Stimulated activated naive CD8-positive, alpha-beta T cell treated with anti-CD3 and anti-CD28 coated beads, Interleukin-15, Interleukin-2, amounts not matched to agents 100 ng/mL and 50 ng/mL, for 24 hours (primary cell): ENCODE results near the gene IL2RA.

Source experiments
- H3K27ac Mint-ChIP-seq: one replicate; pipeline ENCODE4 v1.8.0; 2021; ENCODE audit warnings: mild to moderate bottlenecking, mixed read lengths
- H3K27me3 Mint-ChIP-seq: one replicate; pipeline ENCODE4 v1.8.0; 2021; ENCODE audit warnings: mixed read lengths
- H3K36me3 Mint-ChIP-seq: one replicate; pipeline ENCODE4 v1.8.0; 2021; ENCODE audit warnings: low read depth, mixed read lengths
- H3K4me1 Mint-ChIP-seq: one replicate; pipeline ENCODE4 v1.8.0; 2021; ENCODE audit warnings: low read depth, mixed read lengths
- H3K4me3 Mint-ChIP-seq: one replicate; pipeline ENCODE4 v1.8.0; 2021; ENCODE audit warnings: mild to moderate bottlenecking, mixed read lengths
- H3K9me3 Mint-ChIP-seq: one replicate; pipeline ENCODE4 v1.8.0; 2021; ENCODE audit warnings: mixed read lengths

The IL2RA gene

GRCh38 chr10:6025683-6026255, 36.4 kb downstream of the IL2RA start:
- H3K36me3 Mint-ChIP-seq, result peaks cover 88% of the 10 kb centered on the region
- no peak overlapping the region for H3K4me3 Mint-ChIP-seq
- peak overlapping the region; percentile 76 for H3K27ac Mint-ChIP-seq
- peaks cover 3% of the 10 kb centered on the region for H3K9me3 Mint-ChIP-seq
- H3K27me3 Mint-ChIP-seq, result no peaks in the 10 kb centered on the region
- H3K4me1 Mint-ChIP-seq, result peaks cover 38% of the 10 kb centered on the region

- Mint-ChIP-seq H3K4me1 (peaks cover 37% of the 10 kb centered on the region), H3K27me3 (no peaks in the 10 kb centered on the region), H3K9me3 (no peaks in the 10 kb centered on the region), H3K27ac (no peak overlapping the region), H3K36me3 (peaks cover 88% of the 10 kb centered on the region), H3K4me3 (no peak overlapping the region)
These were observed 37.9 kb downstream of the IL2RA start for GRCh38 chr10:6024334-6024682.

GRCh38 chr10:6023661-6024333, 38.4 kb downstream of the IL2RA start:
- H3K9me3 Mint-ChIP-seq, result no peaks in the 10 kb centered on the region
- peaks cover 42% of the 10 kb centered on the region for H3K4me1 Mint-ChIP-seq
- H3K36me3 Mint-ChIP-seq, result peaks cover 92% of the 10 kb centered on the region
- no peaks in the 10 kb centered on the region for H3K27me3 Mint-ChIP-seq
- no peak overlapping the region for H3K27ac Mint-ChIP-seq
- H3K4me3 Mint-ChIP-seq, result no peak overlapping the region

GRCh38 chr10:6022660-6023059, 39.5 kb downstream of the IL2RA start:
- no peaks in the 10 kb centered on the region for H3K27me3 Mint-ChIP-seq
- peaks cover 92% of the 10 kb centered on the region for H3K36me3 Mint-ChIP-seq
- H3K4me3 Mint-ChIP-seq, result no peak overlapping the region
- H3K9me3 Mint-ChIP-seq, result no peaks in the 10 kb centered on the region
- peaks cover 41% of the 10 kb centered on the region for H3K4me1 Mint-ChIP-seq
- H3K27ac Mint-ChIP-seq, result peak overlapping the region; percentile 68

- H3K27ac Mint-ChIP-seq, result peak overlapping the region; percentile 70
- peaks cover 56% of the 10 kb centered on the region for H3K4me1 Mint-ChIP-seq
- no peak overlapping the region for H3K4me3 Mint-ChIP-seq
- H3K27me3 Mint-ChIP-seq, result no peaks in the 10 kb centered on the region
- H3K9me3 Mint-ChIP-seq, result no peaks in the 10 kb centered on the region
- peaks cover 91% of the 10 kb centered on the region for H3K36me3 Mint-ChIP-seq
These were observed 41.3 kb downstream of the IL2RA start for GRCh38 chr10:6020826-6021225.

- Mint-ChIP-seq H3K4me1 (peaks cover 66% of the 10 kb centered on the region), H3K27me3 (no peaks in the 10 kb centered on the region), H3K27ac (peak overlapping the region; percentile 85), H3K4me3 (no peak overlapping the region), H3K36me3 (peaks cover 98% of the 10 kb centered on the region), H3K9me3 (no peaks in the 10 kb centered on the region)
These were observed 42.4 kb downstream of the IL2RA start for GRCh38 chr10:6019796-6020195.

GRCh38 chr10:6019010-6019782, 43.0 kb downstream of the IL2RA start:
- Mint-ChIP-seq H3K36me3 (peaks cover 98% of the 10 kb centered on the region), H3K9me3 (no peaks in the 10 kb centered on the region), H3K27ac (peak overlapping the region; percentile 85), H3K4me3 (peak overlapping the region; percentile 10), H3K27me3 (no peaks in the 10 kb centered on the region), H3K4me1 (peaks cover 67% of the 10 kb centered on the region)

GRCh38 chr10:6018422-6018821, 43.7 kb downstream of the IL2RA start:
- Mint-ChIP-seq H3K27me3 (no peaks in the 10 kb centered on the region), H3K4me1 (peaks cover 71% of the 10 kb centered on the region)

GRCh38 chr10:6017781-6018354, 44.3 kb downstream of the IL2RA start:
- Mint-ChIP-seq H3K27me3 (no peaks in the 10 kb centered on the region), H3K4me1 (peaks cover 69% of the 10 kb centered on the region), H3K4me3 (no peak overlapping the region), H3K36me3 (peaks cover 95% of the 10 kb centered on the region), H3K9me3 (no peaks in the 10 kb centered on the region), H3K27ac (no peak overlapping the region)

More at GRCh38 chr10:6018422-6018821, 43.7 kb downstream of the IL2RA start:
- Mint-ChIP-seq H3K36me3 (peaks cover 98% of the 10 kb centered on the region), H3K9me3 (no peaks in the 10 kb centered on the region), H3K27ac (peak overlapping the region; percentile 85), H3K4me3 (no peak overlapping the region)

GRCh38 chr10:6014241-6014761, 47.9 kb downstream of the IL2RA start:
- H3K27ac Mint-ChIP-seq, result peak overlapping the region; percentile 91
- H3K27me3 Mint-ChIP-seq, result no peaks in the 10 kb centered on the region
- no peak overlapping the region for H3K4me3 Mint-ChIP-seq
- H3K36me3 Mint-ChIP-seq, result peaks cover 83% of the 10 kb centered on the region
- peaks cover 72% of the 10 kb centered on the region for H3K4me1 Mint-ChIP-seq
- no peaks in the 10 kb centered on the region for H3K9me3 Mint-ChIP-seq

- peaks cover 71% of the 10 kb centered on the region for H3K4me1 Mint-ChIP-seq
- peak overlapping the region; percentile 74 for H3K27ac Mint-ChIP-seq
- H3K4me3 Mint-ChIP-seq, result no peak overlapping the region
- peaks cover 76% of the 10 kb centered on the region for H3K36me3 Mint-ChIP-seq
- no peaks in the 10 kb centered on the region for H3K27me3 Mint-ChIP-seq
- no peaks in the 10 kb centered on the region for H3K9me3 Mint-ChIP-seq
These were observed 48.6 kb downstream of the IL2RA start for GRCh38 chr10:6013413-6014192.

GRCh38 chr10:6012121-6012905, 49.9 kb downstream of the IL2RA start:
- Mint-ChIP-seq H3K27ac (peak overlapping the region; percentile 78), H3K9me3 (peaks cover 5% of the 10 kb centered on the region), H3K27me3 (no peaks in the 10 kb centered on the region), H3K36me3 (peaks cover 63% of the 10 kb centered on the region), H3K4me3 (peak overlapping the region; percentile 10), H3K4me1 (peaks cover 65% of the 10 kb centered on the region)

GRCh38 chr10:6011558-6011957, 50.6 kb downstream of the IL2RA start:
- peak overlapping the region; percentile 10 for H3K4me3 Mint-ChIP-seq
- H3K27ac Mint-ChIP-seq, result peak overlapping the region; percentile 78
- peaks cover 59% of the 10 kb centered on the region for H3K4me1 Mint-ChIP-seq
- H3K36me3 Mint-ChIP-seq, result peaks cover 56% of the 10 kb centered on the region
- H3K9me3 Mint-ChIP-seq, result peaks cover 11% of the 10 kb centered on the region
- H3K27me3 Mint-ChIP-seq, result peaks cover 5% of the 10 kb centered on the region

GRCh38 chr10:6010569-6010968, 51.6 kb downstream of the IL2RA start:
- Mint-ChIP-seq H3K4me1 (peaks cover 51% of the 10 kb centered on the region), H3K9me3 (peaks cover 11% of the 10 kb centered on the region), H3K36me3 (peaks cover 48% of the 10 kb centered on the region), H3K27me3 (peaks cover 8% of the 10 kb centered on the region), H3K27ac (no peak overlapping the region), H3K4me3 (no peak overlapping the region)
